HepG2 (cell line): Measurements from ENCODE around the gene HS3ST3B1. TPM values are rescaled to one million over a fixed set of nuclear protein-coding genes. Genes with fewer than 3 reads are reported as not detected.

Source experiments
- ATAD3A ChIP-seq: sonication (generic); formaldehyde crosslinking; IDR thresholded peaks from 2 replicates; pipeline ENCODE4 v1.4.0; 2020; ENCODE audit warnings: missing genetic modification reagents
- CENPT ChIP-seq: sonication (generic); formaldehyde crosslinking; IDR thresholded peaks from 2 replicates; pipeline ENCODE4 v1.8.0; 2022; ENCODE audit warnings: low read depth, mild to moderate bottlenecking, moderate library complexity, missing genetic modification reagents
- EED ChIP-seq: sonication (generic); formaldehyde crosslinking; IDR thresholded peaks from 2 replicates; pipeline ENCODE4 v1.5.0; 2020; ENCODE audit warnings: mild to moderate bottlenecking, missing genetic modification reagents
- HMG20A ChIP-seq: IDR thresholded peaks from 2 replicates; pipeline ENCODE4 v1.6.1; 2016; ENCODE audit warnings: borderline replicate concordance
- MAF1 ChIP-seq: sonication (generic); formaldehyde crosslinking; IDR thresholded peaks from 2 replicates; pipeline ENCODE4 v1.5.0; 2020; ENCODE audit warnings: missing genetic modification reagents, borderline replicate concordance
- MYNN ChIP-seq: sonication (generic); formaldehyde crosslinking; IDR thresholded peaks from 2 replicates; pipeline ENCODE4 v1.4.0; 2020; ENCODE audit warnings: mild to moderate bottlenecking, low read depth, missing genetic modification reagents
- NFIB ChIP-seq: sonication (generic); formaldehyde crosslinking; IDR thresholded peaks from 2 replicates; pipeline ENCODE4 v1.9.0; 2021; ENCODE audit warnings: missing genetic modification reagents, mild to moderate bottlenecking, borderline replicate concordance
- PAXIP1 ChIP-seq: sonication (generic); formaldehyde crosslinking; conservative IDR thresholded peaks from 2 replicates; pipeline ENCODE4 v1.4.0; 2020; ENCODE audit warnings: mild to moderate bottlenecking, missing genetic modification reagents, moderate library complexity
- RCOR2 ChIP-seq: IDR thresholded peaks from 2 replicates; pipeline ENCODE4 v1.6.1; 2016; ENCODE audit warnings: missing biosample characterization, missing genetic modification reagents
- RORA ChIP-seq: sonication (generic); formaldehyde crosslinking; IDR thresholded peaks from 2 replicates; pipeline ENCODE4 v1.5.0; 2020; ENCODE audit warnings: mild to moderate bottlenecking, missing genetic modification reagents, moderate library complexity
- SALL1 ChIP-seq: sonication (generic); formaldehyde crosslinking; IDR thresholded peaks from 2 replicates; pipeline ENCODE4 v1.8.0; 2022; ENCODE audit warnings: mild to moderate bottlenecking, missing genetic modification reagents
- SP2 ChIP-seq: sonication (generic); formaldehyde crosslinking; IDR thresholded peaks from 2 replicates; pipeline ENCODE4 v1.5.1; 2020; ENCODE audit warnings: mild to moderate bottlenecking, missing genetic modification reagents
- STAT6 ChIP-seq: sonication (generic); formaldehyde crosslinking; IDR thresholded peaks from 2 replicates; pipeline ENCODE4 v1.4.0; 2020; ENCODE audit warnings: missing genetic modification reagents, mild to moderate bottlenecking, borderline replicate concordance
- TCF7L2 ChIP-seq: IDR thresholded peaks from 2 replicates; pipeline ENCODE4 v1.6.1; 2011; ENCODE audit warnings: mild to moderate bottlenecking, low read depth, low read length, moderate library complexity
- ZNF143 ChIP-seq: sonication (generic); formaldehyde crosslinking; IDR thresholded peaks from 2 replicates; pipeline ENCODE4 v1.4.0; 2020; ENCODE audit warnings: missing genetic modification reagents
- ZNF7 ChIP-seq: IDR thresholded peaks from 2 replicates; pipeline ENCODE4 v1.6.1; 2016; ENCODE audit warnings: missing biosample characterization, missing genetic modification reagents
- ZSCAN9 ChIP-seq: IDR thresholded peaks from 2 replicates; pipeline ENCODE4 v1.6.1; 2016; ENCODE audit warnings: borderline replicate concordance
- polyA plus RNA-seq, 8 experiments: library from polyadenylated mRNA; depleted of rRNA in 3 of 8; stranded (reverse) in 7 of 8; unstranded in 1 of 8; fragments of >200 nt; fragmentation: Illumina TruSeq in 4 of 8; extraction: Trizol in 4 of 8; gene quantifications; 2 replicates each; pipeline versions ENCODE4 v1.2.1 to v1.2.3, GENCODE V29; 2011 to 2016; ENCODE audit warnings: low read depth in 4 of 8, missing spikeins in 1 of 8, mixed read lengths in 1 of 8; ENCODE audit not compliant: insufficient read depth in 1 of 8
- total RNA-seq, 5 experiments: library from RNA; depleted of rRNA; stranded (reverse); fragments of >200 nt; fragmentation: Illumina TruSeq; extraction: Trizol; gene quantifications; 2 replicates each; pipeline ENCODE4 v1.2.3, GENCODE V29; 2016; ENCODE audit warnings: low read depth in 1 of 5
- TF ChIP-seq, protein P1 (sequence below): sonication (generic); formaldehyde crosslinking; IDR thresholded peaks from 2 replicates; pipeline ENCODE4 v1.4.0; 2020; ENCODE audit warnings: missing genetic modification reagents
- TF ChIP-seq, protein P2 (sequence below): sonication (generic); formaldehyde crosslinking; IDR thresholded peaks from 2 replicates; pipeline ENCODE4 v1.5.0; 2020; ENCODE audit warnings: missing genetic modification reagents
- TF ChIP-seq, protein P3 (sequence below): fragments of 450-650 bp; IDR thresholded peaks from 2 replicates; pipeline ENCODE4 v1.6.1; 2017; ENCODE audit warnings: mild to moderate bottlenecking

Gene HS3ST3B1
- total and polyA plus RNA-seq, 2 of the 13 experiments (the other 11 are each of a cell fraction or from before 2014, with no cell fraction given): 15.7 to 39.5 TPM

GRCh38 chr17:14302091-14302430 is 1.2 kb downstream of the HS3ST3B1 start (continued):
- TF ChIP-seq, protein P1, sequence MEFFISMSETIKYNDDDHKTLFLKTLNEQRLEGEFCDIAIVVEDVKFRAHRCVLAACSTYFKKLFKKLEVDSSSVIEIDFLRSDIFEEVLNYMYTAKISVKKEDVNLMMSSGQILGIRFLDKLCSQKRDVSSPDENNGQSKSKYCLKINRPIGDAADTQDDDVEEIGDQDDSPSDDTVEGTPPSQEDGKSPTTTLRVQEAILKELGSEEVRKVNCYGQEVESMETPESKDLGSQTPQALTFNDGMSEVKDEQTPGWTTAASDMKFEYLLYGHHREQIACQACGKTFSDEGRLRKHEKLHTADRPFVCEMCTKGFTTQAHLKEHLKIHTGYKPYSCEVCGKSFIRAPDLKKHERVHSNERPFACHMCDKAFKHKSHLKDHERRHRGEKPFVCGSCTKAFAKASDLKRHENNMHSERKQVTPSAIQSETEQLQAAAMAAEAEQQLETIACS: no peak
- TF ChIP-seq SP2 (CRISPR knock-in tag) (0 out of 2 replicates have a peak, but pooled peaks have one; percentile 39), STAT6 (CRISPR knock-in tag) (no peak), ATAD3A (CRISPR knock-in tag) (0 out of 2 replicates have a peak, but pooled peaks have one; percentile 15), ZNF7 (CRISPR knock-in tag) (no peak), EED (CRISPR knock-in tag) (no peak), ZNF143 (CRISPR knock-in tag) (no peak), CENPT (CRISPR knock-in tag) (no peak), NFIB (CRISPR knock-in tag) (no peak), RCOR2 (CRISPR knock-in tag) (no peak), MYNN (no peak), HMG20A (CRISPR knock-in tag) (no peak), MAF1 (CRISPR knock-in tag) (0 out of 2 replicates have a peak, but pooled peaks have one; percentile 15), RORA (CRISPR knock-in tag) (no peak), TCF7L2 (no peak), PAXIP1 (no peak), SALL1 (CRISPR knock-in tag) (no peak), ZSCAN9 (CRISPR knock-in tag) (no peak)
- TF ChIP-seq, protein P2, sequence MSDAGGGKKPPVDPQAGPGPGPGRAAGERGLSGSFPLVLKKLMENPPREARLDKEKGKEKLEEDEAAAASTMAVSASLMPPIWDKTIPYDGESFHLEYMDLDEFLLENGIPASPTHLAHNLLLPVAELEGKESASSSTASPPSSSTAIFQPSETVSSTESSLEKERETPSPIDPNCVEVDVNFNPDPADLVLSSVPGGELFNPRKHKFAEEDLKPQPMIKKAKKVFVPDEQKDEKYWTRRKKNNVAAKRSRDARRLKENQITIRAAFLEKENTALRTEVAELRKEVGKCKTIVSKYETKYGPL (CRISPR knock-in tag): no peak
- TF ChIP-seq, protein P3, sequence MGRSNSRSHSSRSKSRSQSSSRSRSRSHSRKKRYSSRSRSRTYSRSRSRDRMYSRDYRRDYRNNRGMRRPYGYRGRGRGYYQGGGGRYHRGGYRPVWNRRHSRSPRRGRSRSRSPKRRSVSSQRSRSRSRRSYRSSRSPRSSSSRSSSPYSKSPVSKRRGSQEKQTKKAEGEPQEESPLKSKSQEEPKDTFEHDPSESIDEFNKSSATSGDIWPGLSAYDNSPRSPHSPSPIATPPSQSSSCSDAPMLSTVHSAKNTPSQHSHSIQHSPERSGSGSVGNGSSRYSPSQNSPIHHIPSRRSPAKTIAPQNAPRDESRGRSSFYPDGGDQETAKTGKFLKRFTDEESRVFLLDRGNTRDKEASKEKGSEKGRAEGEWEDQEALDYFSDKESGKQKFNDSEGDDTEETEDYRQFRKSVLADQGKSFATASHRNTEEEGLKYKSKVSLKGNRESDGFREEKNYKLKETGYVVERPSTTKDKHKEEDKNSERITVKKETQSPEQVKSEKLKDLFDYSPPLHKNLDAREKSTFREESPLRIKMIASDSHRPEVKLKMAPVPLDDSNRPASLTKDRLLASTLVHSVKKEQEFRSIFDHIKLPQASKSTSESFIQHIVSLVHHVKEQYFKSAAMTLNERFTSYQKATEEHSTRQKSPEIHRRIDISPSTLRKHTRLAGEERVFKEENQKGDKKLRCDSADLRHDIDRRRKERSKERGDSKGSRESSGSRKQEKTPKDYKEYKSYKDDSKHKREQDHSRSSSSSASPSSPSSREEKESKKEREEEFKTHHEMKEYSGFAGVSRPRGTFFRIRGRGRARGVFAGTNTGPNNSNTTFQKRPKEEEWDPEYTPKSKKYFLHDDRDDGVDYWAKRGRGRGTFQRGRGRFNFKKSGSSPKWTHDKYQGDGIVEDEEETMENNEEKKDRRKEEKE: no peak
